NAMALWA (cell line): ENCODE results near the gene ILK.

ENCODE experiments used
- DNase-seq: peaks from one replicate; pipeline ENCODE4 v3.0.0-alpha.2; 2015; ENCODE audit warnings: low spot score

ILK gene

DNA sequence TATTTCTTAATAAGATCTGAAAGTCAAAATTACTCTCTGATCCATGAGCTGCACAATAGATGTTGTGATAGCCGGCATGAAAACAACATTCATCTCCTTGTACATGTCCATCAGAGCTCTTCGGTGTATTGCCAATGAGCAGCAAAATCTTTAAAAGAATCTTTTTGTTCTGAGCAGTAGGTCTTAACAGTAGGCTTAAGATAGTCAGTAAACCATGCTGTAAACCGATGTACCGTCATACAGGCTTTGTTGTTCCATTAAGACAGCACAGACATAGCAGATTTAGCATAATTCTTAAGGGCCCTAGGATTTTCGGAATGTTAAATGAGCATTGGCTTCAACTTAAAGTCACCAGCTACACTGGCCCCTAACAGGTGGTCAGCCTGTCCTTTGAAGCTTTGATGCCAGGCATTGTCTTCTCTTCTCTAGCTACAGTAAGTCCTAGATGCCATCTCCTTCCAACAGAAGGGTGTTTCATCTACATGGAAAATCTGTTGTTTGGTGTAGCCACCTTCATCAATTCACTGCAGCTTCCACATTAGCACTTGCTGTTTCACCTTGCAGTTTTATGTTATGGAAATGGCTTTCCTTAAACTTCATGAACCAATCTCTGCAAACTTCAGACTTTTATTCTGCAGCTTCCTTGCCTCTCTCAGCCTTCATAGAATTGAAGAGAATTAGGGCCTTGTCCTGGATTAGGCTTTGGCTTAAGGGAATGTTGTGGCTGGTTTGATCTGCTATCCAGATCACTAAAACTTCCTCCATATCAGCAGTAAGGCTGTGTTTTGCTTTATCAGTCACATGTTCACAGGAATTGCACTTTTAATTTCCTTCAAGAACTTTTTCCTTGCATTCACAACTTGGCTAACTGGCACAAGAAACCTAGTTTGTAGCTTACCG lies 28.5 kb upstream of the ILK start:
- DNase-seq = no peak

DNA sequence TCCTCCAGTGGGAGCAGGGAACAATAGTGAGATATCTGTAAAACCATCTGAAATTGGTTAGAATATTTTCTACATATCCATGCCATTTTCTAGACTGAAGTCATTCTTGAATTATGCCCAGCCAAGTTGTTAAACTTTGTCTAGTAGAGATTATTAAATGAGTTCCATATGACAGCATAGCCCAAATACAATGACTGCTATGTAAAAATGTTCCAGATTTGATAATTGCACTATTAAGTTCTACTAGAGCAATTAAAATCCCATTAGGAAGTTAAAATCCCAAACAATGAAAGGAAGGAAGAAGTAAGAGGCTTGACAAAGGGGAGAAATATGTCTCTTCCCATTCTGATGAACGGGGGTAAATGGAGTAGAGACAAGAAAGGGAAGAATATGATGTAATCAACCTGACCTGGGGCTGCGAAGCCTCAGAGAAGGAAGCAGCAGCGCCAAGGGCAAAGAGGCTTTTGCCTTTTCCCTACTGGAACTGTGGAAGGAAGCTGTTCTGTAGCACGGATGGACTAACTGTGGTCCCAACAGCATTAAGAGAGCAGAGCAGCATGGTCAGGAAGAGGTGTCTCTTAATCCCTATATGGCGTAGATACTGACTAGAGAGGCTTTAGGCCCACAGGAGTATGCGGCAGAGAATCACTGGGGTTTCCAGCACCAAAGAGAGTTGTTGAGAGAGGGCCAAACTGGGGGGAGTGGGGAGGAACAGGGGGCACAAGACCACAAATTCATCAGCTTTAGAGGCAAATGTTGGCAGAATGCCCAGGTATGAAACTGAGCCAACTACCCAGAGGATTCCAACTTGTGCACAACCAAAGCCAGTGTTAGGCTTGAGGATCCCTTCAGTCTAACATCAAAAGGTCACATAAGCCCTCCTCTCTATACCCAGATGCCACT lies 26.9 kb upstream of the ILK start:
- no peak for DNase-seq

DNA sequence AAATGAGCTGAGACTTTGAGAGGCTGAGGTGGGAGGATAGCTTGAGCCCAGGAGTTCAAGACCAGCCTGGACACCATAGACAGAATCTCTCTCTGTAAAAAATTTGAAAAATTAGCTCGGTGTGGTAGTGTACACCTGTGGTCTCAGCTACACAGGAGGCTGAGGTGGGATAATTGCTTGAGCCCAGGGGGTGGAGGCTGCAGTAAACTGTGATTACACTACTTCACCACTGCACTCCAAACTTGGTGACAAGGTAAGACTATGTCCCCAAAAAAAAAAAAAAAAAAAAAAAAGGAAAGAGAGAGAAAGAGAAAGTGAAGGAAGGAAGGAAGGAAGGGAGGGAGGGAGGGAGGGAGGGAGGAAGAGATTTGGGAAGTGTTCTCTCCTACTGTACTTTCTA lies 25.4 kb upstream of the ILK start:
- DNase-seq = no peak

DNA sequence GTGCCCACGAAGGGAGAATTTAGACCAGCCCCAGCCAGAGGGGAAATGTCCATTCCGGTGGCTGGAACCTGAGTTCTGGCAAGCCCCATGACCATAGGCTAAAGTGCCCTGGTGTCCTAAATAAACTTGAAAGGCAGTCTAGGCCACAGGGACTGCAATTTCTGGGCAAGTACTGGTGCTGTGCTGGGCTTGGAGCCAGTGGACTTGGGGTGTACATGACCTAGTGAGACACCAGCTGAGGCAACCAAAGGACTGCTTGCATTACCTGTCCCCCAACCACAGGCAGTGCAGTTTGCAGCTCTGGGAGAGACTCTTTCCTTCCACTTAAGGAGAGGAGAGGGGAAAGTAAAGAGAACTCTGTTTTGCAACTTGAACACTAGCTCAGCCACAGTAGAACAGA lies 23.9 kb upstream of the ILK start:
- DNase-seq = no peak

DNA sequence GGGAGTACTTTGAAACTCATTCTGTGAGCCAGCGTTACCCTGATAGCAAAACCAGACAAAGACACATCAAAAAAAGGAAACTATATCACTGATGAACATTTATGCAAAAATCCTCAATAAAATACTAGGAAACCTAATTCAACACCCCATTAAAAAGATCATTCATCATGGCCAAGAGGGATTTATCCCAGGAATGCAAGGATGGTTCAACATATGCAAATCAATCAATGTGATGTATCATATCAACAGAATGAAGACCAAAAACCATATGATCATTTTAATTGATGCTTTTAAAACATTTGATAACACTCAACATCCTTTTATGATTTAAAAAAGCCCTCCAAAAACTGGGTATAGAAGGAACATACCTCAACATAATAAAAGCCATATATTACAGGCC lies 20.0 kb upstream of the ILK start:
- DNase-seq = no peak

DNA sequence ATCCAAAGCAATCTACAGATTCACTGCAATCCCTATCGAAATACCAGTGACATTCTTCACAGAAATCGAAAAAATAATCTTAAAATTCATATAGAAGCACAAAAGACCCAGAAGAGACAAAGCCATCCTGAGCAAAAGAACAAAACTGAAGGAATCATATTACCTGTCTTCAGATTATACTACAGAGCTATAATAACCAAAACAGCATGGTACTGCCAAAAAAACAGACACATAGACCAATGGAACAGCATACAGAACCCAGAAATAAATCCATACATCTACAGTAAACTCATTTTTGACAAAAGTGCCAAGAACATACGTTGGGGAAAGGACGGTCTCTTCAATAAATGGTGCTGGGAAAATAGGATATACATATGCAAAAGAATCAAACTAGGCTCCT lies 19.0 kb upstream of the ILK start:
- DNase-seq = no peak

DNA sequence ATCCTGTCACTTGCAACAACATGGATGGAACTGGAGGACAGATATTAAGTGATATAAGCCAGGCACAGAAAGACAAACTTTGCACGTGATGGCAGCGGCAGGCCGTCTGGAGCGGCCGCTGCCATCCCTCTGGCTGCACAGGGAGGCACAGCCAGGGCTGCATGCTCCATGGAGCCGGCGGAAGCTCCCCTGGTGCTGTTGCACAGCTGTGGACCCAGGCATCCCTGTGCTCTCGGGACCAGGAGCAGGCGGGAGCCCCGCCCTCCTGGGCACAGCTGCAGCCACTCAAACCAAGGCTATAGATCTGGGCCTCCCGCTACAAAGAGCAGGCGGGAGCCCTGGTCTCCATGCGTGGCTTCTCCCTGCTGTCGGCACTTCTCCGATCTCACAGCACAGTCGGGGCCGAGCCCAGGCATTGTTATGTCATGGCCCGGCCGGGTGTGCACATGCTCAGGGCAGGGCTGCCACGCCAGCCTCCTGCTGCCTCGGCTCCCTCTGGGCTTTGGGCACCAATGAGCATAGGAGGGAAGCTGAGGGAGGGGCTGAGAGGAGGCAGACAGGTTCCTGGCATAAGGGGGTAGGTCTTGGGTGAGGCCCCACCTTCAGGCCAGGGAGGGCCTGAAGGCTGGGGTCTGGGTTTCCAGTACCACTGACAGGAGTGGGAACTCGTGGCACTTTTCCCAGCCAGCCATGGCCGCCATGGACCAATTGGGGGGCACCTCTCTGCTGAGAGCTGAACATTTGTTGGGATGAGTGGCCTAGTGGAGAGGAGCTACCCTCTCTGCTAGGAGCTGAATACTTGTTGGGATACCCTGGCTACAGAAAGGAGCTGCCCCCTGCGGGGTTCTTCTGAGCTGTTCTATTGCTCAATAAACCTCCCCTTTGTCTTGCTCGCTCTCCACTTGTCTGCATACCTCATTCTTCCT lies 16.9 kb upstream of the ILK start:
- DNase-seq = no peak

DNA sequence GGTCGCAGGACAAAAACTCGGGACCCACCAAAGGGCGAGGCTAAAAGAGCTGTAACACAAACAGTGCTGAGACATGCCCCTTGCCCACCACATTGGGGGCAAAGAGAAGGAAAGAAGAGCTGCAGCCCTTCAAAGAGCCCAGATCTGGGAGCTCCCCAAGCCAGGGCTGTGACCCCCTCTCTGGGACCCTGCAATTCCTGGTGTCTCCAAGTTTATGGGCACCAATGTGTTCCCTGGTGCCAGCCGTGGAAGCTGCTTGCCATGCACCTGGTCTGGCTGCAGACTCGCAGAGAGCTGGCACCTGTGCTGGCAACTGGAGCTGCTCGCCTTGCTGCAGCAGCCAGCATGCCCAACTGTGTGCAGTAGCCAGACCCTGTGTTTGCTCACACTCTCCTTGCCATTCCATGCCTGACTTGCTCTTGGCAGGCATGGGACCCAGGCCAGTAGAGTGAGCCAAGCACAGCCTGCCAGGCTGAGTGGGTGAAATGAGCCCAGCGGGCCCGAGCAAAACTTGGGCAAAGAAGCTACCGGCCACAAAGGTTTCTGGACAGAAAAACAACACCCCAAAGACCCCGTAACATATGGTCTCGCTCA lies 16.1 kb upstream of the ILK start:
- DNase-seq = no peak

DNA sequence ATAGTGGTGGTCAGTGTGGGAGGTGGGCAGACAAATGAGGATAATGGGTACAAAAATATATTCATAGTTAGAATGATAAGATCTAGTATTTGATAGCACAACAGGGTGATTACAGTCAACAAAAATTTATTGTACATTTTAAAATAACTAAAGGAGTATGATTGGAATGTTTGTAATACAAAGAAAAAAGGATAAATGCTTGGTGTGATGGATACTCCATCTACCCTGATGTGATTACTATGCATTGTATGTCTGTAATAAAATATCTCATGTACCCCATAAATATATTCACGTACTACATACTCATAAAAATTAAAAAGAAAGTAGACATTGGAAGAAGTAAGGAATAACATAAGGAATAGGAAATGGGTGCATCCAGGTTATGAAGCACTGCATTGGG lies 15.6 kb upstream of the ILK start:
- DNase-seq = no peak

DNA sequence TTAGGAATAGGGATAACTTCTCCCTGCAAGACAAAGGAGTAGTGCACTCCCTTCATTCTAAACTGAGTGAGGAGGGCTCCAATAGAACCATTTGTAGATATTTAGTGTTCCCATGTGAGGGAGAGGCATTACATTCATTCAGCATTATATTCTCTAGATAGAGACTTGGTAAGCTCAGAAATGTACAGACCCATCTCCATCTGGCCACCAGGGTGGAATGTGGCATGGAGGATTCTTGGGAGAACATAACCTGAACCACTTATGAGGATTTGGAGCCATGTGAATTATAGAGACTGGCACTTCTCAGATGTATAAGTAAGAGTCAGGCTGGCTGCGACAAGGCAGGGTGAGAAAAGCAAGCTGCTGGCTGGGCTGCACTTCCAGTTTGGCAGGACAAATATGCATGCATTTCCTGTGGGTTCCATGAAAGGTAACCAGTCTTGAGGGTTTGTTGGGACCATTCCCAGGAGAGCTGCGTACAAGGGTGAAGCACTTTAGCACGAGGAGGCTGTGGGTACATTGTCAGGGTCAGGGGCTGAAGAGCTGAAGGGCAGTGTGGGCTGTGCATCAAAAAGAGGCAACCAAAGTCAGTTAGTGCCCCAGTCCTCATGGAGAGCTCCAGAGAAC lies 9.3 kb upstream of the ILK start:
- DNase-seq = no peak

DNA sequence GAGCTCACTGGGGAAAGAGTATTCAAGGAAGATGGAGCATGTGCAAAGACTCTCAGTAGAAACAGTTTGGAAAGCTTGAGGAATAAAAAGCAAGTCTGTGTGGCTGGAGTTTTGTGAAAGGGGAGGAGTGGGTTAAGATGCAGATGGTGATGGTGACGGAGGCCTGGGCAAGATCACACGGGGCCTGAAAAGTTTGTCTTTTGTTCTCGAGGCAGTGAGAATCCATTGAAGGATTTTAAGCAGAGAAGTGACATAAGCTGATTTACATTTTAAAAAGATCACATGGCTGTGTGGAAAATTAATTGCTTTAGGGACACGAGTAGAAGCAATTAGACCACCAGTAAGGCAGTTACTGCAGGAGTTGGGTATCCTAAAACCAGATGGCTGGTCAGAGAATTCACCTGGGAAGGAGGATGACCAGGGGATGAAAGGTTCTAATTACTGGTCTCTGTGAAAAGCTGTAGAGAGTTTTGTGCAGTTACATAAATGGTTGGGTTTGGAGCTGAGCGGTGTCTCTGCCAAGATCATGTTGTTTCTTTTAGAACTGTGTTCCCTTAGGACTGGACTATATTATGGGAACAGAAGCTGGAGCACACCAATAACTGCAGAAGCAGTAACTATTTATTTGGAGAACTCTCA lies 7.2 kb upstream of the ILK start:
- DNase-seq = no peak

DNA sequence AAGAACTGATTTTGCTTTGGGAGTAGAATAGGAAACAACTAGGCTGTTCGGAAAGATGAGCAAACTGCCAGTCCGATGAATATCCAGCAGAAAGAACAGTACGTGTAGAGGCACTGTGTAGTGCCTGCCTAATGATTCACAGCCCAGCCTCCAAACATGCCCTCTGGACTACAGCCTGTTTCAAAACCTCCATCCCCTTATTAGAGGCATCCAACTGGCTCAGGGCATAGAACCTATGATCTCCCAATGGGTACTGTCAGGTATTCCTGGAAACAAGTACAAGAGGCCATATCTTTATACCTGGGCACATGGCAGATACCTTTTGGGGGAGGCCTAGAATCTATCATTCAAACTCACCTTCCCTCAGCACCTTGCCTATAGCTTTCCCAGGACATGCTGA lies 5.0 kb upstream of the ILK start:
- DNase-seq = no peak

DNA sequence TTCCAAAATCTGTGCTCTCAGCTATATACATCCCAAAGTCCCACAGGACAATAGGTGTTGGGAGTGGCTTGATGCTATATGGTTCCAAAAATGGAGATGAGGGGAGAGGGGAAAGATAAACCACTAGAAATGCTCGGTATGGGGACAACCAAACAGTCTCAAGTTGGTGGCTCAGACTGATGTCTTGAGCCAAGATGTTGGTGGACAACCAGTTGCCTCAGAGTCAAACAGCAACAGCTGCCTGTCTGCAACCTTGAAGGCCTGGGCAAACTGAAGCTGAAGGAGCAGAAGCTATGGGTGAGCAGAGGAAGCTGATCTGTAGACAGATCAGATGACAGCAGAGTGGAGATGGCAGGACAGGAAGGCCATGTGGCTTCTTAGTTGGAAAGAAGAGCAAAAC lies 4.1 kb upstream of the ILK start:
- no peak for DNase-seq

DNA sequence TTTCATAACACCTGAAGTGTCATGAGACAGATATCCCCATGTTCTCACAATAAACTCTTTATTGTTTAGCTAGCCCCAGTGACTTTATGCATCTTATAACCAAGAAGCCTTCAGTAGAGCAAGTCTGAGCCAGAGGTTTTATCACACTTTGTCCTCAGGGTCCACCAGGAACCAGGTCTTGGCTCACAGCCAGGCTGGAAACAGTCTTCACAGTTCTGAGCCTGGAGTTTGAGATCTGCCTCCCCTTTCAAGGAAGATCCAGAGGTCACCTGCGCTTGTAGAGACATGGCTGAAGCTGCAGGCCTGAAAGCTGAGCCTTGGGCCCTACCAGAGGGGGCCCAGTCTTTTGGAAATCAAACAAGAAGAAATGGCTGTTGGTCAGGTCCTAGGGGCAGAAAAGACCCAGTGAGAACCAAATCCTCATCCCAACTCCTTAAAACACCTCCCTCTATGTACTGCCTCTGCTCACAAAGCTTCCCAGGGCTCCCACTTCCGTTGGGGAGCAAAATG lies 3.6 kb upstream of the ILK start:
- DNase-seq = no peak

DNA sequence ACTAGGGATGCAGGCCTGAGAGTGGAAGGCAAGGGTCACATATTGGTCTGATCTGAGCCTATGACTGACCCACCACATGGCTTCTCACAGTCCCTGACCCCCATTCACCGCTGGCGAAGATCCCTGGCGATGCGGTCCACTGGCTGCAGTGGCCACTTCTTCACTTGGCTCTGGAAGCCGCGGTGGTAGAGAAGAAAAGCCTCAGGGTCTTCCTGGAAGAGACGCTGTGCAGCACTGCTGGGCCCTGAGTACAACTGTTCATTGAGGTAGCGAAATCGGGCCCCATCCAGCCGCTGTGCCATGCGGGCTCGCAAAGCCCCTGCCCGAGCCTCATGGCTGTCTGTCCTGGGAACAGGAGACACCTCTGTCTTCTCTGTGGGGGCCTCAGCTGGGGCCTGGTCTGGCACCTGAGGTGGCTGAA lies 2.5 kb upstream of the ILK start:
- no peak for DNase-seq

DNA sequence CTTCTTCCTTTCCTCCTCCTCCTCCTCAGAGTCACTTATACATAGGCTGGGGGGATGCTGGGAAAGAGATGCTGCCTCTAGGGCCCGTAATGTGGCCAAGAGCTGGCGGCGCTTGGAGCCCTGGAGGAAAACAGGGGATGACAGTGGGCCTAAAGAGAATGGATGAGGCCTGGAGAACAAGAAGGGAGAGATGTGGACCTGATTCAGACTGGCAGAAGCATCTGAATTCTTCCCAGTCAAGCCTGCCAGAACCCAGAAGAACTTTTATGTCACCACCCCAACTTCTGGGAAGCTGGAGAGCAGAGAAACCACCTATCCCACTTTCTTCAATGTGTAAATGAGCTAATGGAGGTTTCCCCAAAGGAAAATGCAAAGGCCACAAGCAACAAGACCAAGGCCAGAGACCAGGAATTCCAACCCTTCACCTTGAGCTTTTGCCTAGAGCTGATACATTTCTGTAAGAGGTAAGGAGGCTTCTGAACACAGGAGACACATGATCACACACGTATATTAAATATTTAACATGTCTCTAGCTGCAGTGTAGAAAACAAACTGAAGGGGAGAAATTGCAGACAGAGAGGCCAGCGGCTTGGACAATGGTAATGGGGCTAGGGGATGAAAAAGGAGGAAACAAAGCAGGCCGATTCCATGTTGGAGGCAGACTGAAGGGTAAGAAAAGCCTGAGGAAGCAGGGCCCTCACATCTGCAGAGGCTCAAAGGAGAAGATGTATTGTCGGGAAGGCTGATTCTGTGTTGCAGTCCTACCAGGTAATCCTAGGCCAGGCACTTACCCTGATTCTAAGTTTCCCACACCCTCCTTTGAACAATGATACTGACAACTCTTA lies 1.3 kb upstream of the ILK start:
- peak; percentile 36 for DNase-seq

DNA sequence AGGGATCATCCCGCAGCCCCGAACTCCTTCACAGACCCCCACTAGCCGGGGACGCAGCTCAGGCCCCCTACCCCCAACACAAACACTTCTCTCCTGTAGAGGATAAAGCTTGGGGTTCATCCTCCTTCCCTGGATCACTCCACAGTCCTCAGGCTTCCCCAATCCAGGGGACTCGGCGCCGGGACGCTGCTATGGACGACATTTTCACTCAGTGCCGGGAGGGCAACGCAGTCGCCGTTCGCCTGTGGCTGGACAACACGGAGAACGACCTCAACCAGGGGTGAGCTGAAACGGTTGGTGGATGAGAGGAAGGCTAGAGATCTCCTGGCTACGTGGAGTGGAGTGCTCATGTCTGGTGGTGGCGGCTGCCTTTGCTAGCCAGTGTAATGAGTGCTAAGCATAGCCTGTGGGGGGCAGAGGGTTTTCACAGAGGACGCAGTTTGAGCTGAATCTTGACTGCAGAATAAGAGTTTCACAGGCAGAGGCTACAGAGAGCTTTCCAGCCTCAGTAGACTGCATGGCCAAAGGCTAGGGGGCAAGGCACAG lies 580 bp downstream of the ILK start:
- peak; percentile 88 for DNase-seq

DNA sequence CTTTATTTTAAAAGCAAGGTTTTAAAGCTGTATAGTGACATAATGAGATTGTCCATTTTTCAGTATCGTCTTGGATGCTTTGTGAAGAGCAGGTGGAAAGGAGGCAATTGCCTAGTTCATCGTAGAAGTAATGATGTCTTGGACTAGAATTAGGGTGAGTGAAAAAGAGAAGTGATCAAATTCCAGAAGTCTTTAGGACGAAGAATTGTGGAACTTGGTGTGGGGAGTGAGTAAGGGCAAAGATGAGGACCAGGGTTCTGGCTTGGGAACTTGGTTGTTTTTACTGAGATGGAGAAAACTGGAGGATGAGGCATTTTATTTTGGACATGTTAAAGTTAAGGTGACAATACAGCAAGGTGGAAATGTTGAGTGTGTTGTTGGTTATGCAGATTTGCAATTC lies 1.2 kb downstream of the ILK start:
- no peak for DNase-seq

DNA sequence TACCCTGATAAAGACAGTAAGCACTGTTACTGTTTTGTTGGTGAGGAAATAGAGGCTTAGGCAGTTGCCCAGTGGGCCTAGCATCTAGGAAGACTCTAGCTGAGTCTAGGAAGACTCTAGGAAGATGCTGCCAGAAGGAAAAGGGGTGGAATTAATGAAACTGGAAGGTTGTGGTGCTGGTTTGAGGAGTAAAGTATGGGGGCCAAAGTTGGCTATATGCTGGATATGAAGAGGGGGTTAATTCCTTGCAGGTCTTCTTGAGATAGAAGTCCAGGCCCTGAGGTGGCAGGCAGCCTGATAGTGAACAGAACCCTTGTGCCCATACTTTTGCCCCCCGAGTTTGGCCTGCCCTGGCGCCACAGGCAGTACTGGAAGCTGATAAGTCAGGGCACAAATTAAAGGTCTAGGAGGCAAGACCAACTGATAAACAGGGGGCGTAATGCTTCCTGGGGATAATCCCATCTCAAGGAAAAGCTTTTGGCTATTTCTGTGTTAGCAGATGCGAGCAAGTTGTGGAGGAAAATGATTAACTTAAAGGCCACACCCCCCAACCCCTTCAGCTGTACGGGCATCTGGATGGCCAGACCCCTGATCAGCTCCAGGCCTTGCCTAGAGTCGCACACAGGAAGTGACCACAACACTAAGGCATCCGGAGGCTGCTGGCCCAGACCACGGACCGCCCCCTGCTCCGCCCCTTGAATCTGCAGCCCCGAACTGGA lies 3.1 kb downstream of the ILK start:
- peak; percentile 42 for DNase-seq
